AG09309 (cell line): ENCODE results near the gene POMGNT2.

Source experiments
- DNase-seq: peaks from one replicate; pipeline ENCODE4 v3.0.0-alpha.2; 2010; ENCODE audit warnings: low read depth
- H3K4me3 ChIP-seq: 2 replicates; pipeline ENCODE4 v1.5.1; 2011; ENCODE audit warnings: mild to moderate bottlenecking, low read depth, low read length, moderate library complexity; ENCODE audit not compliant: control insufficient read depth
- CTCF ChIP-seq: IDR thresholded peaks from 2 replicates; pipeline ENCODE4 v1.5.1; 2011; ENCODE audit warnings: mild to moderate bottlenecking, low read depth, low read length, inconsistent platforms; ENCODE audit not compliant: insufficient read depth, control insufficient read depth; ENCODE audit errors: missing control alignments

Gene POMGNT2

DNA sequence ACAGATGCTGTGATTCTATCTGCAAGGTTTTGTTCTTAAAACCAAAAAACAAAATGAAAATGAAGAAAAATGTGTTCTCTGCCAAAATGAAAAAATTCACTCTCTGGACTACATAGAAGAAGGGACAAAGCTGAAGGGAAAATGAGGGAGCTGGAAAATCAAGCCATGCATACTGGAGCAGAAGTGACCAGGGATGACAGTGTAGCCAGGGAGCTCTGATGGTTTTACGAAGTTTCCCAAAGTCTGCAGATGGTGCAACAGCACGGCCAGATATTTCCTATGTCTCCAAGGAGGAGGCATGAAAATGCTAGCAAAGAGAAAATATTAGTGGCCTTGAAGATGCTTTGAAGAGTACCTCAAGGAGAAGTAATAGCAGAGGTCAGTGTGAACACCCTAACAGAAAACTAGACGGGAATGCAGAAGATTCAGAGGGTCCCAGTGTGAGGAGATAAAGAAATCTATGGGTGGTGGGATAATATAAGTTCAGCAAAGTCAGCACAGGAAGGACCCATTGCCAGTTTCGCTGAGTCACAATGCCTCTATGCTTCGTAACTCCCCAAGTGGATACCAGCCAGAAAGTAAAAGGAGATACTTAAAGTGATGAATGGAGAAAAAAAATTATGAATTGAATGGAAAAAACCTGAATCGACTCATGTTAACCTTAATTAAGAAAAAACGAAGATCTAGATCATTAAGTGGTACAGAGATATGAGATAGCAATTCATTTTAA lies 39.0 kb upstream of the POMGNT2 start:
- no peak overlapping the region for H3K4me3 ChIP-seq
- no peak for DNase-seq
- TF ChIP-seq CTCF = no peak

DNA sequence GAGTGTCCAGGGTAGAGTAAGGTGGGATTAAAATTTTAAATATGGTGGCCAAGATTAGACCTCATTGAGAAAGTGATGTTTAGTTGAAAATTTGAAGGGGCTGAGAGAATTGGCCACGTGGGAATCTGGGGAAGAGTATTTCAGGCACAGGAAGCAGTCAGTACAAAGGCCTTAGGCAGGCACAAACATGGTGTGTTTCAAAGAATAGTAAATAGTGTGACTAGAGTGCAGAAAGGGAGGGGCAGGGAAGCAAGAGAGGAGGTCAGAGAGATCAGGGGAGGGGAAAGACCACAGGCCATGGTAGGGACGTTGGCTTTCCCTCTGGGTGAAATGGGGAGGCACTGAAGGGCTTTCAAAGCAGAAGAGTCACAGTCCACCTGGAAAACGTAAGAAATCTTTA lies 36.6 kb upstream of the POMGNT2 start:
- no peak for TF ChIP-seq CTCF
- DNase-seq = no peak

GRCh38 chr3:43138488-43139231 lies 32.8 kb upstream of the POMGNT2 start:
- no peak for DNase-seq
- no peak for TF ChIP-seq CTCF
- H3K4me3 ChIP-seq = no peak overlapping the region

More for the DNA sequence above, 36.6 kb upstream of the POMGNT2 start:
- H3K4me3 ChIP-seq = no peak overlapping the region

DNA sequence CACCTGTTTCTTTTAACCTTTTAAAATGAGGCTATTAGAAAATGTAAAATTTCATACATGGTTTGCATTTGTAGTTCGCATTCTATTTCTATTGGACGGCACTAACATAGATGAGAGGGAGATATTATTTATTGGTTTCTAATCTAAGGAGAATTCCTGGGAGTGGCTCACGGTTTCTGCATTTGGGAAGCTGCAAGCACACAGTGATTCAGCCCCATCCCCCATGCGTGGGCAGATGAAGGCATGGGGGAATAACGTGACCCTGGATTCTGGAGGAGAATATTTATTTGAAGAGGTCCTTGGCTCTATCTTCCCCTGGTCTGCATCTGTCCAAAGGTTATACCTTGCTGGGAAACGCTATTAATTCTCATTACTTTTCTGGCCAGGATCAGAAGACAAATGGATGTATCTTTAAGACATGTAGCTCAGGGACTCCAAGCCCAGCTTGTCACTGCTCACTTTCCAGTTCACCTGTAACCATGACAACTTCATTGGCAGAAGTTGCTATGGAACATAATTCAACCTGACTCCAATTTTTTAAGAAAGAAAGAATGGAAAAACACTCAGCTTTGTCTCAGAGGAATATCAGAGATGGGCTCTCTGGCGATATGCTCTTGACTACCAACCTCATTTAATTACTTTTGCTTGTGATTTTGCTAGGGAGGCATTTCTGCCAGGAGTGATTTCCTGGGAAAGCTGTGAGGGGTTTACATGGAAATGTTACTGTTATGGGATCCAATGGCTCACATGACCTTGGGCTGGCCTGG lies 27.2 kb upstream of the POMGNT2 start:
- TF ChIP-seq CTCF = no peak
- DNase-seq = no peak
- no peak overlapping the region for H3K4me3 ChIP-seq

DNA sequence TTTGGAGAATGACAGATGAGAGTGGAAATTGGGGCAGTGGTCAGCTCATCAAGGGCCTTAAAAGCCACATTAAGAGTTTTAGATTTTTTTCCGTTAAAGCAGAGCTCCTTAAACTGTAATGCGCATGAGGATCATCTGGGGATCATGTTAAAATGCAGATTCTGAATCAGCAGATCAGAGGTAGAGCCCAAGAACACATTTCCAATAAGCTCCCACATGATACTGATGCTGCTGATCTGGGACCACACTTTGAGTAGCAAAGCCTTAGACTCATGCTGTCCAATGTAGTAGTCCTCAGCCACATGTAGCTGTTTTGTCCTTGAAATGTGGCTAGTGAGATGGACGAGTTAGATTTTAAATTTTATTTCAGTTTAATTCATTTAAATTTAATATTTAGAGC lies 26.3 kb upstream of the POMGNT2 start:
- no peak for TF ChIP-seq CTCF
- no peak overlapping the region for H3K4me3 ChIP-seq
- DNase-seq = no peak

DNA sequence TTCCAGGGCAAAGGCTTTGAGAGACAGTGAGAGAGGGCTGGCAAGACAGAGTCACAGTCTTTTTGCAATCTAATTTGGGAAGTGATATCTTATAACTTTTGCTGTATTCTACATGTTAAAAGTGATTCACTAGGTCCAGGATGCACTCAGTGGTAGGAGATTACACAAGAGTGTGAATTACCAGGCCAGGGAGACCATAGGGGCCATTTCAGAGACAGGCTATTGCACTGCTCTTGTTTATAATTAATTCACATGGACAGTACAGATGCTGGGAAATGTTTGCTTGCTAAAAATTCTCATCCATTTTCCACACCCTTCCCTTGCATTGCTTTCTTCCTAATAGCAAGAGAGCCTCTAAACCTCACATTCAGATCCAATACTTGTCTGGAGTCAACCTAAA lies 22.6 kb upstream of the POMGNT2 start:
- no peak for DNase-seq
- H3K4me3 ChIP-seq = no peak overlapping the region
- TF ChIP-seq CTCF = no peak
